IMR-90 (cell line): Measurements from ENCODE around the gene CUX1. TPM values are rescaled to one million over a fixed set of nuclear protein-coding genes. Genes with fewer than 3 reads are reported as not detected.

Experiments
- ATAC-seq: fragments of 200-7000 bp; cut with Tn5 transposase; 2 replicates; pipeline ENCODE4 v1.9.1; 2020; ENCODE audit warnings: low read depth, mild to moderate bottlenecking, moderate library complexity
- BruUV-seq: library from RNA; stranded (reverse); fragments of 400-500 nt; replicated peaks from 2 replicates; lab custom pipeline; 2021; lab: Mats Ljungman, UMichigan
- CTCF ChIA-PET: fragments of 300-600 bp; formaldehyde crosslinking; extraction: SDS; loops from one replicate; lab custom pipeline; 2021; ENCODE audit warnings: antibody characterized with exemption; lab: Yijun Ruan, JAX
- POLR2A ChIA-PET: fragments of 300-600 bp; sonication (Branson Sonifier 250); formaldehyde crosslinking; loops from one replicate; lab custom pipeline; 2022; ENCODE audit warnings: antibody characterized with exemption; ENCODE audit not compliant: unreplicated experiment; lab: Charles Lee
- DNase-seq: peaks from one replicate; pipeline ENCODE4 v3.0.0; 2013
- H2AFZ ChIP-seq: replicated peaks from 2 replicates; pipeline ENCODE3; 2013; ENCODE audit warnings: low read length, mild to moderate bottlenecking; ENCODE audit not compliant: poor library complexity
- H2AK5ac ChIP-seq: 2 replicates; pipeline ENCODE4 v1.6.1; 2013; ENCODE audit warnings: low read depth, low read length, inconsistent platforms
- H2AK9ac ChIP-seq: replicated peaks from 2 replicates; pipeline ENCODE3; 2013; ENCODE audit warnings: mild to moderate bottlenecking, low read depth, low read length, moderate library complexity; ENCODE audit not compliant: poor library complexity
- H2BK120ac ChIP-seq: 2 replicates; pipeline ENCODE4 v1.6.1; 2013; ENCODE audit warnings: low read depth, low read length, inconsistent platforms
- H2BK15ac ChIP-seq: 3 replicates; pipeline ENCODE4 v1.6.1; 2013; ENCODE audit warnings: low read depth, low read length, inconsistent platforms
- H2BK20ac ChIP-seq: 2 replicates; pipeline ENCODE4 v1.6.1; 2013; ENCODE audit warnings: low read depth, mild to moderate bottlenecking, inconsistent platforms, low read length, moderate library complexity
- H2BK5ac ChIP-seq: 2 replicates; pipeline ENCODE4 v1.6.1; 2013; ENCODE audit warnings: mild to moderate bottlenecking, low read depth, low read length, inconsistent platforms; ENCODE audit not compliant: poor library complexity, severe bottlenecking
- H3K14ac ChIP-seq: replicated peaks from 2 replicates; pipeline ENCODE4 v1.6.1; 2013; ENCODE audit warnings: low read depth, low read length, inconsistent platforms
- H3K18ac ChIP-seq: 2 replicates; pipeline ENCODE4 v1.6.1; 2013; ENCODE audit warnings: low read depth, low read length, control low read depth
- H3K23ac ChIP-seq: 2 replicates; pipeline ENCODE4 v1.6.1; 2013; ENCODE audit warnings: low read depth, low read length, inconsistent platforms
- H3K27ac ChIP-seq: 2 replicates; pipeline ENCODE4 v1.5.1; 2013; ENCODE audit warnings: mild to moderate bottlenecking, control low read depth, low read length; ENCODE audit not compliant: insufficient read depth
- H3K27me3 ChIP-seq: 2 replicates; pipeline ENCODE4 v1.6.1; 2013; ENCODE audit warnings: low read length; ENCODE audit not compliant: control insufficient read depth, insufficient read depth
- H3K36me3 ChIP-seq: 2 replicates; pipeline ENCODE4 v1.6.1; 2013; ENCODE audit warnings: low read length, mixed read lengths; ENCODE audit not compliant: control insufficient read depth, insufficient read depth
- H3K4ac ChIP-seq: 2 replicates; pipeline ENCODE4 v1.6.1; 2013; ENCODE audit warnings: low read depth, low read length, inconsistent platforms
- H3K4me1 ChIP-seq: 2 replicates; pipeline ENCODE4 v1.6.1; 2013; ENCODE audit warnings: low read length, mixed read lengths; ENCODE audit not compliant: control insufficient read depth, insufficient read depth
- H3K4me2 ChIP-seq: 2 replicates; pipeline ENCODE4 v1.6.1; 2013; ENCODE audit warnings: low read depth, mild to moderate bottlenecking, control low read depth, low read length, moderate library complexity
- H3K4me3 ChIP-seq: 2 replicates; pipeline ENCODE4 v1.5.1; 2013; ENCODE audit warnings: low read depth, mild to moderate bottlenecking, control low read depth, low read length, moderate library complexity; ENCODE audit not compliant: insufficient read depth
- H3K56ac ChIP-seq: 2 replicates; pipeline ENCODE4 v1.6.1; 2013; ENCODE audit warnings: low read length, inconsistent platforms; ENCODE audit not compliant: insufficient read depth; ENCODE audit errors: extremely low read depth
- H3K79me1 ChIP-seq, 2 experiments: 2 replicates each; pipeline ENCODE4 v1.6.1; 2013; ENCODE audit warnings: low read length in 2 of 2, inconsistent platforms in 1 of 2, low read depth in 1 of 2
- H3K9ac ChIP-seq: 2 replicates; pipeline ENCODE4 v1.6.1; 2013; ENCODE audit warnings: low read depth, low read length, control low read depth
- H3K9me1 ChIP-seq: 2 replicates; pipeline ENCODE4 v1.6.1; 2013; ENCODE audit warnings: low read length, inconsistent platforms; ENCODE audit not compliant: insufficient read depth
- H3K9me3 ChIP-seq: 2 replicates; pipeline ENCODE4 v1.6.1; 2013; ENCODE audit warnings: low read length; ENCODE audit not compliant: control insufficient read depth, insufficient read depth
- H4K20me1 ChIP-seq: 2 replicates; pipeline ENCODE4 v1.6.1; 2013; ENCODE audit warnings: low read length, inconsistent platforms; ENCODE audit not compliant: insufficient read depth
- H4K5ac ChIP-seq: 2 replicates; pipeline ENCODE4 v1.6.1; 2013; ENCODE audit warnings: mild to moderate bottlenecking, low read depth, low read length, control low read depth
- H4K8ac ChIP-seq, 2 experiments: 2 replicates each; pipeline ENCODE4 v1.6.1; 2013; ENCODE audit warnings: low read depth in 2 of 2, low read length in 2 of 2, control low read depth in 1 of 2, inconsistent platforms in 1 of 2
- H4K91ac ChIP-seq: 2 replicates; pipeline ENCODE4 v1.6.1; 2013; ENCODE audit warnings: low read depth, low read length, inconsistent platforms; ENCODE audit not compliant: insufficient read depth
- BHLHE40 ChIP-seq: fragments of 150-350 bp; IDR thresholded peaks from 2 replicates; pipeline ENCODE4 v1.6.1; 2016; ENCODE audit warnings: mild to moderate bottlenecking, low read depth, low read length
- CEBPB ChIP-seq: IDR thresholded peaks from 2 replicates; pipeline ENCODE4 v1.6.1; 2012; ENCODE audit warnings: low read depth, low read length, improper control_type of control experiment
- CHD1 ChIP-seq: IDR thresholded peaks from 2 replicates; pipeline ENCODE4 v1.6.1; 2012; ENCODE audit warnings: low read depth, low read length, improper control_type of control experiment
- CTCF ChIP-seq: conservative IDR thresholded peaks from 2 replicates; pipeline ENCODE4 v1.5.1; 2012; ENCODE audit warnings: mild to moderate bottlenecking, low read depth, low read length, improper control_type of control experiment
- ELK1 ChIP-seq: fragments of 150-350 bp; IDR thresholded peaks from 2 replicates; pipeline ENCODE4 v1.6.1; 2016; ENCODE audit warnings: low read depth, mild to moderate bottlenecking, low read length, moderate library complexity, borderline replicate concordance
- FOS ChIP-seq: fragments of 150-350 bp; IDR thresholded peaks from 2 replicates; pipeline ENCODE4 v1.6.1; 2016; ENCODE audit warnings: low read depth, low read length
- MAZ ChIP-seq: IDR thresholded peaks from 2 replicates; pipeline ENCODE4 v1.6.1; 2012; ENCODE audit warnings: low read depth, mild to moderate bottlenecking, low read length, improper control_type of control experiment, moderate library complexity, borderline replicate concordance
- MXI1 ChIP-seq: IDR thresholded peaks from 2 replicates; pipeline ENCODE4 v1.6.1; 2012; ENCODE audit warnings: low read depth, mild to moderate bottlenecking, low read length, moderate library complexity, borderline replicate concordance
- NFE2L2 ChIP-seq: fragments of 150-350 bp; IDR thresholded peaks from 2 replicates; pipeline ENCODE4 v1.6.1; 2016; ENCODE audit warnings: low read depth, mild to moderate bottlenecking, low read length
- POLR2A ChIP-seq: IDR thresholded peaks from 2 replicates; pipeline ENCODE4 v1.6.1; 2012; ENCODE audit warnings: mild to moderate bottlenecking, low read depth, low read length
- RAD21 ChIP-seq: IDR thresholded peaks from 2 replicates; pipeline ENCODE4 v1.6.1; 2012; ENCODE audit warnings: low read length, improper control_type of control experiment
- RCOR1 ChIP-seq: IDR thresholded peaks from 2 replicates; pipeline ENCODE4 v1.6.1; 2012; ENCODE audit warnings: mild to moderate bottlenecking, low read length, improper control_type of control experiment; ENCODE audit not compliant: insufficient replicate concordance
- RFX5 ChIP-seq: IDR thresholded peaks from 2 replicates; pipeline ENCODE4 v1.8.0; 2012; ENCODE audit warnings: low read depth, mild to moderate bottlenecking, low read length, moderate library complexity
- USF2 ChIP-seq: fragments of 150-350 bp; IDR thresholded peaks from 2 replicates; pipeline ENCODE4 v1.6.1; 2017; ENCODE audit warnings: mild to moderate bottlenecking, antibody characterized with exemption, low read length, low read depth
- WGBS, 2 experiments: methylation state at CpG; one replicate each; pipeline versions ENCODE4 v1.1.5 to v1.1.7; 2013; ENCODE audit warnings: missing lambda C conversion rate in 2 of 2; ENCODE audit not compliant: insufficient read length in 1 of 2; ENCODE audit errors: extremely low coverage in 2 of 2; 5-methylcytosine and 5-hydroxymethylcytosine counted together
- dilution Hi-C: fragments of 300-500 bp; cut with HindIII; formaldehyde crosslinking; loops from one replicate; pipeline ENCODE4 v1.14.3; 2018; ENCODE audit warnings: low sequenced_read_pairs; ENCODE audit not compliant: unreplicated experiment
- in situ Hi-C: fragments of 300-500 bp; cut with MboI; formaldehyde crosslinking; loops from 3 replicates; pipeline ENCODE4 v1.14.3; 2019; ENCODE audit warnings: low sequenced_read_pairs, inconsistent platforms, mixed read lengths
- intact Hi-C: fragments of 100-400 bp; cut with micrococcal nuclease; formaldehyde crosslinking; loops from 2 replicates; pipeline ENCODE4 v1.10.0; 2022
- polyA plus RNA-seq, 3 experiments: library from polyadenylated mRNA; depleted of rRNA; stranded (reverse); fragments of >200 nt; gene quantifications; 2 replicates each; pipeline ENCODE4 v1.2.3, GENCODE V29; 2012; ENCODE audit warnings: low replicate concordance in 1 of 3
- total RNA-seq: library from RNA; depleted of rRNA; stranded (reverse); fragments of >200 nt; gene quantifications from 2 replicates; pipeline ENCODE4 v1.2.3, GENCODE V29; 2012

The CUX1 gene
- total and polyA plus RNA-seq, 2 of the 4 experiments (the other 2 are of a cell fraction): 19.7 to 46.4 TPM

- TF ChIP-seq RCOR1: no peak
Observed at GRCh38 chr7:102064361-102065025, 247.1 kb downstream of the CUX1 start (continued).

- H4K91ac ChIP-seq: no peak overlapping the region
- H4K8ac ChIP-seq: no peak overlapping the region
- no peak overlapping the region for H2BK120ac ChIP-seq
- H2BK15ac ChIP-seq: no peak overlapping the region
- H3K27me3 ChIP-seq: no peaks in the 10 kb centered on the region
- dilution Hi-C loops (no loop called here), intact Hi-C loops (no loop called here), in situ Hi-C loops (no loop called here)
- H4K20me1 ChIP-seq: peaks cover 20% of the 10 kb centered on the region
- H3K23ac ChIP-seq: no peak overlapping the region
- no peak overlapping the region for H4K5ac ChIP-seq
- H2AFZ ChIP-seq: no peak overlapping the region
- H3K9me3 ChIP-seq: no peaks in the 10 kb centered on the region
- peaks cover 26% of the 10 kb centered on the region for H3K9me1 ChIP-seq
- H3K36me3 ChIP-seq: peaks cover 4% of the 10 kb centered on the region
- no peak for ATAC-seq
- BruUV-seq: no TSS peak
- no peak overlapping the region for H3K18ac ChIP-seq
- no peak overlapping the region for H2AK5ac ChIP-seq
- no peak overlapping the region for H3K9ac ChIP-seq
- peaks cover 9% of the 10 kb centered on the region for H3K4me1 ChIP-seq
- DNase-seq: no peak
- CTCF ChIA-PET: no interaction called here
- H3K14ac ChIP-seq: no peak overlapping the region
- no peak overlapping the region for H3K56ac ChIP-seq
- no peak overlapping the region for H3K27ac ChIP-seq
- H3K4me3 ChIP-seq: no peak overlapping the region
- no peak overlapping the region for H3K4me2 ChIP-seq
- H2BK5ac ChIP-seq: no peak overlapping the region
- H2AK9ac ChIP-seq: no peak overlapping the region
- no peak overlapping the region for H2BK20ac ChIP-seq
- peaks cover 27 to 52% of the 10 kb centered on the region in 2 experiments for H3K79me1 ChIP-seq
- POLR2A ChIA-PET: no interaction called here
- H3K4ac ChIP-seq: no peak overlapping the region
- WGBS, 2 experiments: 100% methylated on average over 1 of the region's 6 CpGs; no CpG with 5 or more reads in 1 of the 2 experiments
- TF ChIP-seq CHD1 (no peak), MXI1 (no peak), BHLHE40 (no peak), RCOR1 (no peak), MAZ (no peak), CTCF (no peak), FOS (no peak), NFE2L2 (no peak), CEBPB (no peak), RFX5 (no peak), RAD21 (no peak), USF2 (no peak), ELK1 (no peak), POLR2A (no peak)
Observed at GRCh38 chr7:102065226-102065625, 247.8 kb downstream of the CUX1 start.
